Activated naive CD8-positive, alpha-beta T cell treated with anti-CD3 and anti-CD28 coated beads for 36 hours (primary cell): Measurements from ENCODE around the gene SLC16A7. TPM values are rescaled to one million over a fixed set of nuclear protein-coding genes. Genes with fewer than 3 reads are reported as not detected.
A peak's percentile ranks its signal among the peaks of the same experiment; 100 is the strongest.

Experiments used
- DNase-seq: peaks from one replicate; pipeline ENCODE4 v3.0.0; 2021
- H3K27ac Mint-ChIP-seq: one replicate; pipeline ENCODE4 v1.8.0; 2022; ENCODE audit warnings: mild to moderate bottlenecking, moderate library complexity, mixed read lengths
- H3K27me3 Mint-ChIP-seq: one replicate; pipeline ENCODE4 v1.8.0; 2022; ENCODE audit warnings: mild to moderate bottlenecking, mixed read lengths
- H3K36me3 Mint-ChIP-seq: one replicate; pipeline ENCODE4 v1.8.0; 2021; ENCODE audit warnings: mild to moderate bottlenecking, mixed read lengths
- H3K4me1 Mint-ChIP-seq: one replicate; pipeline ENCODE4 v1.8.0; 2021; ENCODE audit warnings: mixed read lengths
- H3K4me3 Mint-ChIP-seq: one replicate; pipeline ENCODE4 v1.8.0; 2022; ENCODE audit warnings: mild to moderate bottlenecking, moderate library complexity, mixed read lengths
- H3K9me3 Mint-ChIP-seq: one replicate; pipeline ENCODE4 v1.8.0; 2022; ENCODE audit warnings: mixed read lengths
- total RNA-seq, 2 experiments: library from RNA; stranded (reverse); gene quantifications; one replicate each; pipeline ENCODE4 v1.2.3, GENCODE V29; 2021

The SLC16A7 gene
- total RNA-seq, result 10 to 100 TPM; 22.7 to 27.6 TPM

DNA sequence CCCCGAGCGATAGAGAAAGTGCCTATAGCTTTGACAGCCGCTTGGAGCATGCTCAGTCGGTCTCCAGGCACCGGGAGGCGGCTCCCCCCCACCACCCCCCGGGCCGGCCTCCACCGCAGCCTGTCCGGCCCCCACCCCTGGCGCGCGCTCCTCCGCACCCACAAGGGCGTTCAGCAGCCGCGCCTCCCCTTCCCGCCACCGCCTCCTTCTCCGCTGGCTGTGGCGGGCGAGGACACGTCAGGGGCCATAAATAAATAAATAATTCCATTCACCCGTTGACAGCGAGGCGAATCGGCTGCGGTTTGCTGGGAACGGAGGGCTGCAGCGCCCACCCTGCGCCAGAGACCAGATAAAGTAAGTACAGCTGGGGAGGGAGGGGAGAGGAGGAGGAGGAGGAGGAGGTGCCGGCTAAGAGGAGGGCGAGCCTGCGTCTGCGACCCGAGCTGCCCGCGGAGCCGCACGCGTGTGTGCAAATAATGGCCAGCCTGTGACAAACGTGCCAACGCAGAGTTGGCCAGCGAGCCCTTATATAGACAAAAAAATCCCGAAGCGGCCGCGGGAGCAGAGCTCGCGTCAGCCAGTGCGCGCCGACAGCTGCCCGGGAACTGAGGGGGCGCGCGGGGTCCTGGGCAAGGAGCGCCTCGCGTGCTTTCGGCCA, at the start of gene SLC16A7:
Gene SLC16A7, plus strand, starts transcription at position 147 of the 658 bp plus-strand sequence. CDS start 108,773 bp downstream, outside the sequence.
- Mint-ChIP-seq H3K36me3 (peaks cover 33% of the 10 kb centered on the region), H3K4me1 (peaks cover 48% of the 10 kb centered on the region), H3K27ac (peak within 1 kb of the TSS; percentile 100), H3K4me3 (peak within 1 kb of the TSS; percentile 99), H3K9me3 (no peaks in the 10 kb centered on the region), H3K27me3 (no peaks in the 10 kb centered on the region)
- DNase-seq, result peak; percentile 89

DNA sequence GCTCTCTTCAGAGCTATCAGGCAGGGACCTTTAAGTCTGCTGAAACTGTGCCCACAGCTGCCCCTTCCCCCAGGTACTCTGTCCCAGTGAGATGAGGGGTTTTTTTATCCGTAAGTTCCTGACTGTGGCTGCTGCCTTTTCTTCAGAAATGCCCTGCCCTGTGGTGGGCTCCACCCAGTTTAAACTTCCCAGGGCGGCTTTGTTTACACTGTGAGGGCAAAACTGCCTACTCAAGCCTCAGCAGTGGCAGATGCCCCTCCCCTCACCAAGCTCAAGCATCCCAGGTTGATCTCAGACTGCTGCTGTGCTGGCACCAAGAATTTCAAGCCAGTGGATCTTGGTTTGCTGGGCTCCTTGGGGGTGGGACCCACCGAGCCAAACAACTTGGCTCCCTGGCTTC, 46.9 kb upstream of the SLC16A7 start:
- Mint-ChIP-seq H3K36me3 (no peaks in the 10 kb centered on the region), H3K9me3 (no peaks in the 10 kb centered on the region), H3K27ac (no peak overlapping the region), H3K27me3 (no peaks in the 10 kb centered on the region), H3K4me1 (peaks cover 8% of the 10 kb centered on the region), H3K4me3 (no peak overlapping the region)
- DNase-seq, result no peak

GRCh38 chr12:59559696-59560095, 36.1 kb upstream of the SLC16A7 start:
- DNase-seq, result no peak
- Mint-ChIP-seq H3K27me3 (no peaks in the 10 kb centered on the region), H3K4me1 (no peaks in the 10 kb centered on the region), H3K36me3 (no peaks in the 10 kb centered on the region), H3K9me3 (no peaks in the 10 kb centered on the region), H3K4me3 (no peak overlapping the region), H3K27ac (no peak overlapping the region)

GRCh38 chr12:59570145-59570544, 25.7 kb upstream of the SLC16A7 start:
- H3K4me1 Mint-ChIP-seq, result peaks cover 1% of the 10 kb centered on the region
- no peaks in the 10 kb centered on the region for H3K9me3 Mint-ChIP-seq
- no peak for DNase-seq
- H3K36me3 Mint-ChIP-seq, result no peaks in the 10 kb centered on the region
- H3K27me3 Mint-ChIP-seq, result no peaks in the 10 kb centered on the region
- no peak overlapping the region for H3K4me3 Mint-ChIP-seq
- H3K27ac Mint-ChIP-seq, result no peak overlapping the region

GRCh38 chr12:59574406-59574805, 21.4 kb upstream of the SLC16A7 start:
- no peak overlapping the region for H3K4me3 Mint-ChIP-seq
- DNase-seq, result no peak
- H3K27me3 Mint-ChIP-seq, result no peaks in the 10 kb centered on the region
- no peaks in the 10 kb centered on the region for H3K36me3 Mint-ChIP-seq
- peaks cover 14% of the 10 kb centered on the region for H3K4me1 Mint-ChIP-seq
- H3K9me3 Mint-ChIP-seq, result peaks cover 2% of the 10 kb centered on the region
- no peak overlapping the region for H3K27ac Mint-ChIP-seq

GRCh38 chr12:59575826-59576225, 20.0 kb upstream of the SLC16A7 start:
- H3K27ac Mint-ChIP-seq, result no peak overlapping the region
- H3K4me1 Mint-ChIP-seq, result peaks cover 16% of the 10 kb centered on the region
- peaks cover 2% of the 10 kb centered on the region for H3K9me3 Mint-ChIP-seq
- H3K4me3 Mint-ChIP-seq, result no peak overlapping the region
- H3K36me3 Mint-ChIP-seq, result no peaks in the 10 kb centered on the region
- H3K27me3 Mint-ChIP-seq, result no peaks in the 10 kb centered on the region
- DNase-seq, result no peak

DNA sequence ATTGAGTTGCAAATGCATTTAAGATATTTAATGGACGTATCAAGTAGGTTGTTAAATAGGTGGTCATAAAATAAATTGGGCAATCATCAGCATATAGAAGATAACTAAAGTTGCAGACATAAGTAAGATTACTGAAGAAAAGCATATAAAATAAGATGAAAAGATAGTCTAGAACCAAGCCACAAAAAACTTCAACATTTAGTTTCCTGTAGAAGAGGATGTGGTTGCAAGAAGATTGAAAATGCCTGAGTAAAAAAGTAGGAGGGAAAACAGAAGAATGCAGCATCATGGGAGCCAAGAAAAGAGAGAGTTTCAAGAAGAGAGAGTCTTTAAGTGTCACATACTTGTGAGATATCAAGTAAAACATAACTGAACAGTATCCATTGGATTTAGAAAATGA, 17.6 kb upstream of the SLC16A7 start:
- H3K9me3 Mint-ChIP-seq, result peaks cover 2% of the 10 kb centered on the region
- no peaks in the 10 kb centered on the region for H3K36me3 Mint-ChIP-seq
- H3K27ac Mint-ChIP-seq, result peak overlapping the region; percentile 2
- H3K4me3 Mint-ChIP-seq, result no peak overlapping the region
- H3K4me1 Mint-ChIP-seq, result peaks cover 25% of the 10 kb centered on the region
- no peaks in the 10 kb centered on the region for H3K27me3 Mint-ChIP-seq
- no peak for DNase-seq

- no peak for DNase-seq
- H3K27me3 Mint-ChIP-seq, result no peaks in the 10 kb centered on the region
- no peak overlapping the region for H3K4me3 Mint-ChIP-seq
- no peaks in the 10 kb centered on the region for H3K36me3 Mint-ChIP-seq
- peaks cover 2% of the 10 kb centered on the region for H3K9me3 Mint-ChIP-seq
- peaks cover 25% of the 10 kb centered on the region for H3K4me1 Mint-ChIP-seq
- no peak overlapping the region for H3K27ac Mint-ChIP-seq
Observed at GRCh38 chr12:59579631-59580030, 16.2 kb upstream of the SLC16A7 start.

- H3K9me3 Mint-ChIP-seq, result peaks cover 2% of the 10 kb centered on the region
- H3K27me3 Mint-ChIP-seq, result no peaks in the 10 kb centered on the region
- no peak for DNase-seq
- no peaks in the 10 kb centered on the region for H3K36me3 Mint-ChIP-seq
- no peak overlapping the region for H3K4me3 Mint-ChIP-seq
- H3K4me1 Mint-ChIP-seq, result peaks cover 25% of the 10 kb centered on the region
- H3K27ac Mint-ChIP-seq, result no peak overlapping the region
Observed at GRCh38 chr12:59580050-59580449, 15.8 kb upstream of the SLC16A7 start.

DNA sequence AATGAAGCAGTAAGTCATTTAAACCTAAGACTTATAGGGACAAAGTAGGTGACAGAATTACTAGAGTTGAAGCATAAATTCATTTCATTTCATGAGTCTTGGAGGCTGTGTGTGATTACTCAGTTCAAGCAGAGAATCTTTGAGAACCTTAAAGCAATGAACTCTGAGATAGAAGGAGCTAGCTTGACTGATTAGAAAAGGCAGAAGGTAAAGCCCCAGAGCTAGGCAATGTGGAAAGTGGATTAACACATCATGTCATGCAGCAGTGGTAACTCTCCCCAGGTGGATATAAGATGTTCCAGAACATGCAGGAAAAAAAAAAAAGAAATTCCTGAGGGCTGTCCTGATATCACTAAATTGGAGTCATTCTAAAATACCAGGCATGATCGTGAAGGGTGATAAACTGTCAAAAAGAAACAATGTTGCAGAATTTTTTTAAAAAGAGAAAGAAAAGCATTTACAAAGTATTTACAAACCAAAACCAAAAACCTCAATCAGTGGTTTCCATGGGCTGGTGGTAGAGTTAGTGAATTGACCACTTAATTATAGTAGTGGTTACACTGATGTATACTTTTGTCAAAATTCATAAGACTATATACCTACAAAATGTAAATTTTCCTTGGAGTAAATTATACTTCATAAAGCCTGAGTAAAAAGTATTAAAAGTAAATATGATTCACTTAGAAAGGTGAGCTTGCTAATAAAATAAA, 12.7 kb upstream of the SLC16A7 start:
- Mint-ChIP-seq H3K27ac (peak overlapping the region; percentile 14), H3K4me1 (peaks cover 17% of the 10 kb centered on the region), H3K36me3 (no peaks in the 10 kb centered on the region), H3K27me3 (no peaks in the 10 kb centered on the region), H3K9me3 (peaks cover 2% of the 10 kb centered on the region), H3K4me3 (no peak overlapping the region)
- DNase-seq, result no peak

- Mint-ChIP-seq H3K9me3 (no peaks in the 10 kb centered on the region), H3K27me3 (no peaks in the 10 kb centered on the region), H3K4me1 (peaks cover 5% of the 10 kb centered on the region), H3K27ac (no peak overlapping the region), H3K36me3 (no peaks in the 10 kb centered on the region), H3K4me3 (no peak overlapping the region)
- DNase-seq, result no peak
Observed at GRCh38 chr12:59587710-59588109, 8.1 kb upstream of the SLC16A7 start.

DNA sequence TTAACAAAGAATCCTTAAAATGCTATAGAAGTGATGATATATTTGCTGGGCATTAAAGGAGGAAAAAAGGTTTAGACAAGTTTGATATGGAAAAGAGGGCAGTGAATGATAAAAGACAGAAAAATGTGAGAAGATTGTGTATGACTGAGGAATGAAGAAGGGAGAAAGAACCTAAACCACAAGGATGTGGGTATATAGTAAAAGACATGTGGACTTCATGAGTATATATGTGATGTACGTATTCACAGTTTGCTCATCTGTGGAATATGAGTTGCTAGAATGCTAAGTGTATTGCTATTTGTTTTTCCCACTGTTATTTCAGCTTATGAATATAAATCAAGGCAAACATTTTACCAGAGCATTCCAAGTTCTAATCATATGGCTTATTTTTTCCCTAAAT, 2.1 kb upstream of the SLC16A7 start:
- Mint-ChIP-seq H3K36me3 (peaks cover 13% of the 10 kb centered on the region), H3K9me3 (no peaks in the 10 kb centered on the region), H3K27ac (no peak overlapping the region), H3K4me3 (no peak overlapping the region), H3K27me3 (no peaks in the 10 kb centered on the region), H3K4me1 (peaks cover 28% of the 10 kb centered on the region)
- DNase-seq, result no peak

DNA sequence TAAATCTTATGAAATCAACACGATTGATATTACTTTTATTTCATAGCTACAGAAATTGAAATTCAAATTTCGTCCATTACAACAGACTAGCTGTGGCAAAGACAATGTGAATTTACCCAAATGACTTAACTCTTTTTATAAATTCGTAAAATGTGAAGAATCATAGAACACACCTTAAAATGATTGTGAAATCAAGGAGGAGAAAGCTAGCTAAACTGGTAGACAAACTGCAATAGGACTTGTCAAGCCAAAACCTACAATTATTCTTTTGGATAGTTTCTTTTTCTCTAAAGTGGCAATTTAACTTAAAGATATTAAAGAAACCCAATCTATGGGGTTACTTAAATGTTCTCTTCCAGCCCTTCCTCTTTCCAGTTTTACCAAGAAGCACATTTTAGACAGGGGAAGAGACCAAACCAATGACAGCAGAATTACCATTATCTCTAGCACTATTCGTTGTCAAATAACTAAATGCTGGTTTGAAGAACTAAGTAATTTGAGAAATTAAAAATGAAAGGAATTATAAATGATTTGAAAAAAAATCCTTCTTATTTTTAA, 807 bp upstream of the SLC16A7 start:
- no peak for DNase-seq
- peaks cover 40% of the 10 kb centered on the region for H3K4me1 Mint-ChIP-seq
- H3K9me3 Mint-ChIP-seq, result no peaks in the 10 kb centered on the region
- H3K27ac Mint-ChIP-seq, result peak overlapping the region; percentile 100
- peaks cover 26% of the 10 kb centered on the region for H3K36me3 Mint-ChIP-seq
- H3K27me3 Mint-ChIP-seq, result no peaks in the 10 kb centered on the region
- H3K4me3 Mint-ChIP-seq, result peak overlapping the region; percentile 99

GRCh38 chr12:59595565-59595882, 305 bp upstream of the SLC16A7 start:
- H3K4me3 Mint-ChIP-seq, result peak overlapping the region; percentile 99
- DNase-seq, result no peak
- H3K27ac Mint-ChIP-seq, result peak overlapping the region; percentile 100
- no peaks in the 10 kb centered on the region for H3K9me3 Mint-ChIP-seq
- no peaks in the 10 kb centered on the region for H3K27me3 Mint-ChIP-seq
- H3K4me1 Mint-ChIP-seq, result peaks cover 44% of the 10 kb centered on the region
- H3K36me3 Mint-ChIP-seq, result peaks cover 29% of the 10 kb centered on the region

DNA sequence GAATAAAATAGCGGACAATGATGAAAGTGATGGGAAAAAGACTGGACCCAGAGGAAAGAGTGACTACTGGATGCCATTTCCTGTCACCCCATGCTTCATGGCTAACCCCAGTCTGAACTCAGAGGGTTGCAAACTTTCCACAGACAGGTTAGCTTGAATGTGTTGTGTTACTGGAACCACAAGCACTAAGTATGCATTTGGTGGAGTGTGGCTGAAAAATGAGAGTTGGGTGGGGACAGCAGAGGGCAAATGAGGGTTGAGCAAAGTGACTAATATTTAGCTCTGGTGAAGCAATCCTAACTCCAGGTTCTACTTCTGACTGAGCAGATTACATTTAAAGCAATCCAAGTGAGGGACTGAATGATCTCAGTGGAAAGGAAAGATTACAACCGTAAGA, 1.6 kb downstream of the SLC16A7 start:
- H3K27me3 Mint-ChIP-seq, result no peaks in the 10 kb centered on the region
- peaks cover 56% of the 10 kb centered on the region for H3K4me1 Mint-ChIP-seq
- peak overlapping the region; percentile 99 for H3K4me3 Mint-ChIP-seq
- H3K36me3 Mint-ChIP-seq, result peaks cover 42% of the 10 kb centered on the region
- H3K27ac Mint-ChIP-seq, result peak overlapping the region; percentile 100
- DNase-seq, result peak; percentile 77
- no peaks in the 10 kb centered on the region for H3K9me3 Mint-ChIP-seq

- Mint-ChIP-seq H3K9me3 (peaks cover 5% of the 10 kb centered on the region), H3K27ac (no peak overlapping the region), H3K4me3 (no peak overlapping the region), H3K36me3 (peaks cover 56% of the 10 kb centered on the region), H3K4me1 (peaks cover 61% of the 10 kb centered on the region), H3K27me3 (no peaks in the 10 kb centered on the region)
- DNase-seq, result no peak
Observed at GRCh38 chr12:59600171-59600570, 4.3 kb downstream of the SLC16A7 start.
